GM18499 (cell line): ENCODE results near the gene FCN2.

ENCODE experiments used
- ATAC-seq: cut with Tn5 transposase; IDR thresholded peaks from one replicate; pipeline ENCODE4 v1.9.1; 2021; ENCODE audit warnings: moderate number of reproducible peaks; ENCODE audit not compliant: insufficient read depth, unreplicated experiment

The FCN2 gene

GRCh38 chr9:134867917-134868750 lies 12.5 kb upstream of the FCN2 start:
- ATAC-seq: no peak

- ATAC-seq: no peak
Measured at GRCh38 chr9:134868751-134869553, 11.7 kb upstream of the FCN2 start.

GRCh38 chr9:134869554-134870300 lies 10.9 kb upstream of the FCN2 start:
- ATAC-seq: no peak

GRCh38 chr9:134870301-134870694 lies 10.3 kb upstream of the FCN2 start:
- no peak for ATAC-seq

- no peak for ATAC-seq
Measured at GRCh38 chr9:134870746-134871662, 9.6 kb upstream of the FCN2 start.

- ATAC-seq: no peak
Measured at GRCh38 chr9:134871697-134872340, 8.8 kb upstream of the FCN2 start.

- no peak for ATAC-seq
Measured at GRCh38 chr9:134872482-134873231, 8.0 kb upstream of the FCN2 start.

GRCh38 chr9:134875371-134875770 lies 5.2 kb upstream of the FCN2 start:
- no peak for ATAC-seq

- no peak for ATAC-seq
Measured at GRCh38 chr9:134877541-134877940, 3.1 kb upstream of the FCN2 start.

- no peak for ATAC-seq
Measured at GRCh38 chr9:134879664-134880483, 736 bp upstream of the FCN2 start.

- no peak for ATAC-seq
Measured at GRCh38 chr9:134881313-134881670, 682 bp downstream of the FCN2 start.

GRCh38 chr9:134882204-134882785 lies 1.7 kb downstream of the FCN2 start:
- no peak for ATAC-seq

- no peak for ATAC-seq
Measured at GRCh38 chr9:134883040-134883782, 2.6 kb downstream of the FCN2 start.

GRCh38 chr9:134884492-134884891 lies 3.9 kb downstream of the FCN2 start:
- no peak for ATAC-seq

- ATAC-seq: no peak
Measured at GRCh38 chr9:134885001-134885678, 4.5 kb downstream of the FCN2 start.

- no peak for ATAC-seq
Measured at GRCh38 chr9:134885679-134886412, 5.2 kb downstream of the FCN2 start.
